ENCODE data around the gene GHITM. TPM values are rescaled to one million over a fixed set of nuclear protein-coding genes. Genes with fewer than 3 reads are reported as not detected.
"Not testable (repeated sequence)": the region's sequence is repeated elsewhere in the genome, so short reads cannot be mapped to it uniquely, and the experiment has no call there.

GHITM gene
- total RNA-seq, 2 experiments from 2014 or later: 120 to 124 TPM

DNA sequence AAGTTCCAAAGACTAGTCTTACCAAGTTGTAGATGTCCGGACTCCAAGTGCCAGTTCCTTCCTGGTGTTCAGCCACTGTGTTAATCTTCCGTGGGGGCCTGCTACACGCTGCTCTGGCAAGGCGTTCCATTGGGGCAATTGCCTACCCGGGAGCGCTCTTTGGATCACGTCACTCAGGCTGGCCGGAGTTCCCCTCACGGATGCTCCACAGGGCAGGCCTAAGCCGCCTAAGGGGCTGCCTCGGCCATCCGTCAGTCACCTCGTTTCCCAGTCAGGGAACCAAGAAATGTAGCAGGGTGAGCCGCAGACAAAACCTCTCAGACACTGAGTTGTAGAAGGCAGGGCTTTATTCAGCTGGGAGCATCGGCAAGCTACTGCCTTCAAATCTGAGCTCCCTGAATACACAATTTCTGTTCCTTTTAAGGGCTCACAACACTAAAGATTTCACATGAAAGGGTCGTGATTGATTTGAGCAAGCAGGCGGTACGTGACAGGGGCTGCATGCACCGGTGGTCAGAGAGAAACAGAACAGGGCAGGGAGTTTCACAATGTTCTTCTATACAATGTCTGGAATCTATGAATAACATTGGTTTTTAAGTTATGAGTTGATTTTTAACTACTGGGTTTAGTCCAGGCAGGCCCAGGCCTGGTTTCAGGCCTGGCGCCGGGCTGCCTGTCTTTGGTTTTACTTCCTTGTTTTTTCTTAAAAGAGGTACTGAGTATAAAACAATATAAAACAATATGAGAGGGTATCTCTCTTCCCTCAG, 32.6 kb downstream of the GHITM start:
- POLR2A ChIA-PET; H3K36me3 Mint-ChIP-seq (ENCODE audit: low read depth); H3K27ac Mint-ChIP-seq; CTCF ChIA-PET; H3K4me1 Mint-ChIP-seq; H3K4me3 Mint-ChIP-seq; H3K9me3 Mint-ChIP-seq; H3K27me3 Mint-ChIP-seq; DNase-seq: not testable (repeated sequence)

- Mint-ChIP-seq H3K27me3 (no peaks in the 10 kb centered on the region), H3K36me3 (ENCODE audit: low read depth) (no peaks in the 10 kb centered on the region), H3K27ac (no peak overlapping the region), H3K4me3 (no peak overlapping the region), H3K9me3 (no peaks in the 10 kb centered on the region), H3K4me1 (no peaks in the 10 kb centered on the region)
- DNase-seq: no peak
- POLR2A ChIA-PET: no interaction called here
- CTCF ChIA-PET: no interaction called here
Observed at GRCh38 chr10:84172467-84173356, 33.4 kb downstream of the GHITM start.

DNA sequence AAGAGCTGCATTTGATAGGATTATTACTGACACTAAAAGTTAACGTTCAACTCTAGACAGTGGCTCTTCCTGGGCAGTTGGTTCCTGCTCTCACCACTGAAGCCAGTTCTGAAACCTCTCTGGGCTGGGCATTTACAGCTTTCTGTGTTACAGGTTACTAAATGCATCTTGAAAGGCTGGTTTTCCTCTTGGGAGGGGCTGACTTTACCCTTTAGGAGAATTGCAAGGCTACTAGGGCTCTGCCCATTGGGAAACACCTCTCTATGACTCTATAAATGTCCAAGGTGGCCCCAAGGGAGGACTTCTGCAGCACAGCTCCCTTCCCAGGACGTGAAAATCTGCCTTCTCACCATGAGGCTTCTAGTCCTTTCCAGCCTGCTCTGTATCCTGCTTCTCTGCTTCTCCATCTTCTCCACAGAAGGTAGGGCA, 34.2 kb downstream of the GHITM start, which contains the start of gene GPR15LG:
GPR15LG (plus strand) TSS at position 301 of the 429 bp plus-strand sequence; CDS start at position 352, 51 bp downstream.
- H3K4me3 Mint-ChIP-seq: no peak within 1 kb of the TSS
- H3K27ac Mint-ChIP-seq: no peak within 1 kb of the TSS
- CTCF ChIA-PET: interaction anchor here (1.3 kb wide), 1 partner anchor 26 kb away, joined by 3 read pairs; no protein-coding TSS in a partner anchor
- H3K36me3 Mint-ChIP-seq (ENCODE audit: low read depth): no peaks in the 10 kb centered on the region
- POLR2A ChIA-PET: no interaction called here
- DNase-seq: no peak
- H3K27me3 Mint-ChIP-seq: no peaks in the 10 kb centered on the region
- H3K9me3 Mint-ChIP-seq: no peaks in the 10 kb centered on the region
- H3K4me1 Mint-ChIP-seq: no peaks in the 10 kb centered on the region

DNA sequence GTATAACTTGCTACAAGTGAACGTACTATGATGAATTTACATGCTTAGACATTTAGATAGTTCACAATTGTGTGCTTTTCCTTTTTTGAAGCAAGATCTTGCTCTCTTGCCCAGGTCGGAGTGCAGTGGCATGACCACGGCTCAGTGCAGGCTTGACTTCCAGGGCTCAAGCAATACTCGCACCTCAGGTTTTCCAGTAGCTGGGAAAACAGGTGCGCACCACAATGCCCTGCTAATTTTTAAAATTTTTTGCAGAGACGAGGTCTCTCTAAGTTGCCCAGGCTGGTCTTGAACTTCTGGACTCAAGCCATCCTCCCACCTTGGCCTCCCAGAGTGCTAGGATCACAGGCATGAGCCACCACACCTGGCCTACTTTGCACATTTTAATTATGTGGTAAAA, 36.1 kb downstream of the GHITM start:
- ChIA-PET POLR2A (interaction anchor here (1.4 kb wide), 1 partner anchor 37 kb away, joined by 3 read pairs; the partner anchor contains the start of gene GHITM), CTCF (no interaction called here)
- DNase-seq: no peak
- Mint-ChIP-seq H3K9me3 (no peaks in the 10 kb centered on the region), H3K4me1 (no peaks in the 10 kb centered on the region), H3K27me3 (no peaks in the 10 kb centered on the region), H3K36me3 (ENCODE audit: low read depth) (no peaks in the 10 kb centered on the region), H3K27ac (no peak overlapping the region), H3K4me3 (no peak overlapping the region)

- no peaks in the 10 kb centered on the region for H3K9me3 Mint-ChIP-seq
- DNase-seq: no peak
- peak overlapping the region; percentile 66 for H3K27ac Mint-ChIP-seq
- H3K36me3 Mint-ChIP-seq (ENCODE audit: low read depth): no peaks in the 10 kb centered on the region
- H3K27me3 Mint-ChIP-seq: no peaks in the 10 kb centered on the region
- POLR2A ChIA-PET: interaction anchor here (1.4 to 1.6 kb wide), 2 partner anchors 37 to 38 kb away, joined by 3 to 12 read pairs; partner anchors contain the start of gene GHITM
- CTCF ChIA-PET: interaction anchor here (2.0 kb wide), 1 partner anchor 28 kb away, joined by 8 read pairs; no protein-coding TSS in a partner anchor
- no peaks in the 10 kb centered on the region for H3K4me1 Mint-ChIP-seq
- H3K4me3 Mint-ChIP-seq: no peak overlapping the region
Observed at GRCh38 chr10:84176351-84176750, 37.0 kb downstream of the GHITM start.

DNA sequence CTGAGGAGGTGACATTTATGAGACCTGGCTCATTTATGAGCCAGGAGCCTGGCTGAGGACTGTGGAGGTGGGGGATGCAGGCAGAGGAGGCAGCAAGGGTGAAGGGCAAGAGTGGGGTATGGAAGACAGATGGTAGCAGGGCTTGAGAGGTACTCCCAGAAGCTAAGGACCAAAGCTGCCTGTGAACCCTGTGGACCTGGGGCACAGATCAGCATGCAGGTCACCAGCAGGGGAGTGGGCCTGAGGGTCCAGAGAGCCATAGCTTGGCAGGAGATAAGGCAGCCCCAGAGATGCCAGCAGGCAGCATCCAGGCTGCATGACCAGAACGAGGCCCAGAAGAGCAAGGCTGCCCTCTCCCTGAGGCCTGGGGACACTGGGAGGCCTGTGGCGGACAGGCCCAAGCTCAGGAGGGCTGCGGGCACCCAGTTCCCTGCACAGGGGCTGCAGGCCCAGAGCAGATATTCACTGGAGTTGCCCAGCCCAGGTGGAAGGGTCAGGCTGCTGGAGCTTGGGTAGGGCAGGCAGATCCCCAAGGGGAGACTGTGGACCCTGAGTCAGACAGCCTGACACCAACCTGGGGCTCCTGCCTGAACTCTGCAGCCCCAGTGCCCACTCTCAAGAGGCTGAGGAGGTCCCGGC, 37.6 kb downstream of the GHITM start:
- Mint-ChIP-seq H3K4me1 (no peaks in the 10 kb centered on the region), H3K36me3 (ENCODE audit: low read depth) (no peaks in the 10 kb centered on the region), H3K9me3 (no peaks in the 10 kb centered on the region), H3K27me3 (no peaks in the 10 kb centered on the region), H3K4me3 (no peak overlapping the region), H3K27ac (peak overlapping the region; percentile 66)
- POLR2A ChIA-PET: interaction anchor here (1.0 to 1.6 kb wide), 3 partner anchors 20 to 38 kb away, joined by 3 to 12 read pairs (median 4); partner anchors contain the start of gene GHITM
- DNase-seq: no peak
- CTCF ChIA-PET: interaction anchor here (2.0 kb wide), 1 partner anchor 29 kb away, joined by 8 read pairs; no protein-coding TSS in a partner anchor

DNA sequence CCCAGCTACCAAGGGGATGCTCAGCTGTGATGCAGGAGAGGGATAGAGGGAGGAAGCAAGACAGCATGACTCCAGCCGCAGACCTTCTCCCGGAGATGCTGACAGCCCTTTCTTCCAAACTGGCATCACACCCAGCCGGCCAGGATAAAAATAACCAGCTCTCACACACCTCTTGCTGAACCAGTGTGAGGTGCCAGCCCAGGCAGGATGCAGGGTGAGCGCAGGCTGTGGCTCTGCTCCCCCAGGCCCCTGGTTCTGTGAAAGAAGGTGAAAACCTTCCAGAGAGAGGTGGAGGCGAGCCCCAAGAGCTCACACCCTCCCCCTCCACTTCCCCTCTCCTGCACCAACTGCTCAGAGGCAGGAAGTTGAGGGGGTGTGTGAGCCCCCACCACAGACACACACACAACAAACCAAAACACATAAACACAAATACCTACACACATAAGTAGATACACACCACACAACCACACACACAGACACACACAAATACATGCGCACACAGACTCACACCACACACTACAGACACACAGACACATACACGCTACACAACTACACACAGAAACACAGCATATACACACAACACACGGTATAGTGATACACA, 38.3 kb downstream of the GHITM start:
- CTCF ChIA-PET: interaction anchor here (2.0 kb wide), 1 partner anchor 29 kb away, joined by 8 read pairs; no protein-coding TSS in a partner anchor
- no peak overlapping the region for H3K27ac Mint-ChIP-seq
- POLR2A ChIA-PET: interaction anchor here (1.0 to 1.6 kb wide), 3 partner anchors 21 to 38 kb away, joined by 3 to 12 read pairs (median 4); partner anchors contain the start of gene GHITM
- no peaks in the 10 kb centered on the region for H3K27me3 Mint-ChIP-seq
- no peaks in the 10 kb centered on the region for H3K4me1 Mint-ChIP-seq
- no peak overlapping the region for H3K4me3 Mint-ChIP-seq
- no peaks in the 10 kb centered on the region for H3K36me3 Mint-ChIP-seq (ENCODE audit: low read depth)
- DNase-seq: peak; percentile 76
- no peaks in the 10 kb centered on the region for H3K9me3 Mint-ChIP-seq

- POLR2A ChIA-PET: interaction anchor here (1.0 to 1.6 kb wide), 3 partner anchors 21 to 39 kb away, joined by 3 to 12 read pairs (median 4); partner anchors contain the start of gene GHITM
- Mint-ChIP-seq H3K4me3 (no peak overlapping the region), H3K4me1 (no peaks in the 10 kb centered on the region), H3K36me3 (ENCODE audit: low read depth) (no peaks in the 10 kb centered on the region), H3K9me3 (no peaks in the 10 kb centered on the region), H3K27me3 (no peaks in the 10 kb centered on the region), H3K27ac (no peak overlapping the region)
- CTCF ChIA-PET: interaction anchor here (2.0 kb wide), 1 partner anchor 30 kb away, joined by 8 read pairs; no protein-coding TSS in a partner anchor
- DNase-seq: no peak
Observed at GRCh38 chr10:84178160-84178609, 38.9 kb downstream of the GHITM start.

DNA sequence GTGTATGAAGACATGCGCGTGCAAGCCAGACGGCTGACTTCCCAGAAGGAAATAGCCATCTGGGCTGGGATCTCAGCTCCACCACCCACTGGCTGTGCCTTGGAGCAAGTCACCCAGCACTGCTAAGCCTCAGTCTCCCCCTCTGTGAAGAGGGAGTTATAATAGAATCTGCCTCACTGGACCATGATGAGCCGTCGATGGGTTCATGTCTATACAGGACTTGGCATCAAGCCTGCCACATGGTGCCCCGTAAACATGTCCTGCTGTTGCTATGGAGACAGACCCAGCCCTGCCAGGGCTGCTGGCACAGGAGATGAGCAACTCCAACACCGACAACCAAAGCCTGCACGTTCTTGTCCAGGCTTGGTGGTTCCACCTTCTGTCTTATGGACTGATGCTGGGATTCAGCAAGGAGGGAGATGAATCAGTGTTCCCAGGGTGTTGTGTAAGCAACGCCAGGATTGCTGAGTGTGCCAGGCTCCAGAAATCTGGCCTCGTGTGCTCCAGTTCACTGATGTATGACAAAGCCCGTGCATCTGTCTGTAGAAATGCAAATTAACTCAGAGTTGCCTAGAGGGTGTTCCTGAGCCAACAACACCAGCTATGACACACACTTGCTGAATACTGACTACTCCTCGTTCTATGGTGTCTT, 39.9 kb downstream of the GHITM start:
- Mint-ChIP-seq H3K27ac (no peak overlapping the region), H3K9me3 (no peaks in the 10 kb centered on the region), H3K4me3 (no peak overlapping the region), H3K4me1 (no peaks in the 10 kb centered on the region), H3K27me3 (no peaks in the 10 kb centered on the region), H3K36me3 (ENCODE audit: low read depth) (no peaks in the 10 kb centered on the region)
- no peak for DNase-seq
- CTCF ChIA-PET: no interaction called here
- POLR2A ChIA-PET: no interaction called here

- POLR2A ChIA-PET; H3K9me3 Mint-ChIP-seq; DNase-seq; H3K36me3 Mint-ChIP-seq (ENCODE audit: low read depth); H3K4me3 Mint-ChIP-seq; H3K27ac Mint-ChIP-seq; H3K4me1 Mint-ChIP-seq; CTCF ChIA-PET; H3K27me3 Mint-ChIP-seq: not testable (repeated sequence)
Observed at GRCh38 chr10:84180386-84180785, 41.1 kb downstream of the GHITM start.

DNA sequence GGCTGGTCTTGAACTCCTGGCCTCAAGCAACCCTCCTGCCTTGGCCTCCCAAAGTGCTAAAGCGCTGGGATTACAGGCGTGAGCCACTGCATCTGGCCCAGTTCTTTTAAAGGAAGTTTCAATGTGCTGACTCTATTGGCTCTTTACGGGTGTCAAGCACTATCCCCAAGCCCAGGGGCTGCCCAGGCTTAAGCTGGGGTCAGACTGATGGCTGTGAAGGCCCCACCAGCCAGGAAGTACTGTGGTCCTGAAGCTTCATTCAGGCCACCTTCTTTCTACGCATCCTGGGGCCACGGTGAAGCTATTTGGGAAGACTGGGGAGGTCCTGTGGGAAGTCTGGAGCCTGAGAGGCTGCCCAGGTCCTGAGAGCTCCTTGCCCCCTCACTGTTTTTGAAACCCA, 42.3 kb downstream of the GHITM start:
- DNase-seq: no peak
- ChIA-PET CTCF (no interaction called here), POLR2A (no interaction called here)
- no peak overlapping the region for H3K27ac Mint-ChIP-seq
- peaks cover 4% of the 10 kb centered on the region for H3K4me1 Mint-ChIP-seq
- H3K4me3 Mint-ChIP-seq: no peak overlapping the region
- no peaks in the 10 kb centered on the region for H3K9me3 Mint-ChIP-seq
- H3K27me3 Mint-ChIP-seq: no peaks in the 10 kb centered on the region
- H3K36me3 Mint-ChIP-seq (ENCODE audit: low read depth): no peaks in the 10 kb centered on the region

DNA sequence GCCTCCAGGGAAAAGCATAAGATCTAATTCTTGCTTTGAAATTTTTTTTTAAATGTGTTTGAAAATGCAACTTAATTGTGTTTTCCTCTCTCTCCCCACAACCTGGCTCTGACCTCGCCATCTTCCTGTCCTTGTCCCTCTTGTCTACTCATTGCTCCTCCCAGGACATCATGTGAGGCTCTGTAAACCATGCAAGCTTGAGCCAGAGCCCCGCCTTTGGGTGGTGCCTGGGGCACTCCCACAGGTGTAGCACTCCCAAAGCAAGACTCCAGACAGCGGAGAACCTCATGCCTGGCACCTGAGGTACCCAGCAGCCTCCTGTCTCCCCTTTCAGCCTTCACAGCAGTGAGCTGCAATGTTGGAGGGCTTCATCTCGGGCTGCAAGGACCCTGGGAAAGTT, 45.2 kb downstream of the GHITM start:
- Mint-ChIP-seq H3K4me3 (no peak overlapping the region), H3K4me1 (peaks cover 4% of the 10 kb centered on the region), H3K27me3 (no peaks in the 10 kb centered on the region), H3K9me3 (no peaks in the 10 kb centered on the region), H3K27ac (no peak overlapping the region), H3K36me3 (ENCODE audit: low read depth) (no peaks in the 10 kb centered on the region)
- no peak for DNase-seq
- ChIA-PET POLR2A (no interaction called here), CTCF (interaction anchor here (0.6 kb wide), 1 partner anchor 219 kb away, joined by 4 read pairs; no protein-coding TSS in a partner anchor)
